ENCODE data around the gene YPEL1.

GRCh38 chr22:21759646-21760376 lies 24.2 kb upstream of the YPEL1 start:
- TF ChIP-seq EZH2 (IDR thresholded peaks at IDR 0.05; ENCODE audit: borderline replicate concordance, low read depth, low read length, poor library complexity, severe bottlenecking): no peak
- no peak for TF ChIP-seq CTCF (conservative IDR thresholded peaks at IDR 0.05; ENCODE audit: low read depth, low read length)

Measured in A673 (cell line).